Central memory CD8-positive, alpha-beta T cell (primary cell): ENCODE results near the gene GDAP1L1.
"Not testable (repeated sequence)": the region's sequence is repeated elsewhere in the genome, so short reads cannot be mapped to it uniquely, and the experiment has no call there.

ENCODE experiments used
- ATAC-seq: fragments of 150-1000 bp; cut with Tn5 transposase; replicated peaks from 2 replicates; pipeline ENCODE4 v1.10.0; 2022; ENCODE audit warnings: mild to moderate bottlenecking, moderate FRiP score, moderate number of reproducible peaks; ENCODE audit not compliant: poor library complexity, severe bottlenecking; ENCODE audit errors: extremely low read depth
- DNase-seq, 2 donors: peaks; one replicate each; pipeline ENCODE4 v3.0.0; 2021; ENCODE audit warnings: low spot score in 2 of 2
- H3K27ac Mint-ChIP-seq: one replicate; pipeline ENCODE4 v1.8.0; 2022; ENCODE audit warnings: low read depth, mild to moderate bottlenecking, moderate library complexity, mixed read lengths
- H3K27me3 Mint-ChIP-seq: one replicate; pipeline ENCODE4 v1.8.0; 2022; ENCODE audit warnings: mixed read lengths
- H3K36me3 Mint-ChIP-seq: one replicate; pipeline ENCODE4 v1.8.0; 2022; ENCODE audit warnings: mild to moderate bottlenecking, moderate library complexity, mixed read lengths; ENCODE audit not compliant: insufficient read depth
- H3K4me1 Mint-ChIP-seq: one replicate; pipeline ENCODE4 v1.8.0; 2022; ENCODE audit warnings: mixed read lengths
- H3K4me3 Mint-ChIP-seq: one replicate; pipeline ENCODE4 v1.8.0; 2022; ENCODE audit warnings: mild to moderate bottlenecking, moderate library complexity, mixed read lengths
- H3K9me3 Mint-ChIP-seq: one replicate; pipeline ENCODE4 v1.8.0; 2022; ENCODE audit warnings: mixed read lengths

Gene GDAP1L1

DNA sequence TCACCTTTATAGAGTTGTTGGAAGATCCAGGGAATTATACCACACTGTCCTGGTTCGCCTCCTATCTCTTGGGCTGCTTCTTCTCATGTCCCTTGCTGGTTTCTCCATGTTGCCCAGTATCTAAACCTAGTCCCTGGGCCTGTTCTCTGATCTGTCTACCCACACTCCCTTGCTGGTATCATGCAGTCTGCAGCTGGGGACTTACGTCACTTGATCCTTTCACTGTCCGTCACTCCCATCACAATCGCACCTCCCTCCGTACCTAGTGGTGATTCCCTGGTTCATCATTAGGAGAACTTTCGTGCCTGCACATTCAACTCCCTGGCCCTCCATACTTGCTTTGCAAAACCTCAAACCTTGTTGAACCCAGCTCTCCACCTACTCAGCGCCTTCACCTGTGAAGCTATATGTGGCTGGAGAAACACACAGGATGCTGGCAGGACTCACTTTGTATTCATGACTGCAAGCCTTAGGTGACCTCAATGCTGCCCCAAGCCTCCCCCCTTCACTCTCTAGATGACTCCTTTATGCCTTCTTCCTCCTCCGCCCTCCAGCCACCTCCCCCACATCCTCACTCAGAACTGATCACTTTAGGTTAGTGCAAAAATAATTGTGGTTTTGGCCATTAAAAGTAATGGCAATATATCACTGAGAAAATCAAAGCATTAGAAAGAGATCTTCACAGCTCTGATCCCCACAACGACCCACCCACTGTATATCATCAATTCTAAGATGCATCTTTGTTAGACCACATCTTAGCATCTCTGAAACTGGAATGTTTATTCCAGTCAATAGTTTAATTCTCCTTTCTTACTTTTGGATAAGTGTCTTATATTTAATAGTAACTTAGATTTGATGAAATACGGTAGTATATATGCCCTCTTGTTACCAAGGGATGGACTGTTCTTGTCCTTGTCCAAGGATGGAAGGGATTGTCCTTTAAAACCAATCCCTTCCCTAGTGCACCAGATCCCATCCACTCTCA lies 26.4 kb downstream of the GDAP1L1 start:
- no peak overlapping the region for H3K27ac Mint-ChIP-seq
- H3K27me3 Mint-ChIP-seq: no peaks in the 10 kb centered on the region
- no peak for DNase-seq
- ATAC-seq: no peak
- no peak overlapping the region for H3K4me3 Mint-ChIP-seq
- no peaks in the 10 kb centered on the region for H3K9me3 Mint-ChIP-seq
- H3K4me1 Mint-ChIP-seq: no peaks in the 10 kb centered on the region
- no peaks in the 10 kb centered on the region for H3K36me3 Mint-ChIP-seq

GRCh38 chr20:44274303-44275017 lies 27.4 kb downstream of the GDAP1L1 start:
- Mint-ChIP-seq H3K9me3 (no peaks in the 10 kb centered on the region), H3K27me3 (no peaks in the 10 kb centered on the region), H3K4me1 (no peaks in the 10 kb centered on the region), H3K27ac (no peak overlapping the region), H3K4me3 (no peak overlapping the region), H3K36me3 (no peaks in the 10 kb centered on the region)
- ATAC-seq: no peak
- DNase-seq: no peak

DNA sequence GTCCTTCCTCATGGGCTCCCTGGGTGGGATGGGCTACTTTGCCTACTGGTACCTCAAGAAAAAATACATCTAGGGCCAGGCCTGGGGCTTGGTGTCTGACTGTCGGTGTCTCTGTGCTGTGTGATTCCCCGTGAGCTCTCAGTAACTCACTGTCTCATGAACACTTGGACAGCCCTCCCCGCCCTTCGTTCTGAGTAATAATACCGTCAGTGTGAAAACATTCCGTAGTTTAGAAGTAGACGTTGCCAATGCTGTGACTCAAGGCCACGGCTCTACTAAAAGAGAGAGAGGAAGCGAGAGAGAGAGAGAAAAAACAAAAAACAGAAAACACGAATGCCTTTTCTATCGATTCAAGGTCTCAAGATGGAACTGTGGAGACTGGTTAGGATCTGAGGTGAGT lies 32.1 kb downstream of the GDAP1L1 start:
- DNase-seq: no peak
- ATAC-seq: no peak
- H3K9me3 Mint-ChIP-seq: no peaks in the 10 kb centered on the region
- no peaks in the 10 kb centered on the region for H3K4me1 Mint-ChIP-seq
- no peak overlapping the region for H3K4me3 Mint-ChIP-seq
- no peak overlapping the region for H3K27ac Mint-ChIP-seq
- no peaks in the 10 kb centered on the region for H3K27me3 Mint-ChIP-seq
- H3K36me3 Mint-ChIP-seq: no peaks in the 10 kb centered on the region

- no peak overlapping the region for H3K4me3 Mint-ChIP-seq
- H3K27me3 Mint-ChIP-seq: no peaks in the 10 kb centered on the region
- peaks cover 5% of the 10 kb centered on the region for H3K4me1 Mint-ChIP-seq
- H3K36me3 Mint-ChIP-seq: no peaks in the 10 kb centered on the region
- no peak overlapping the region for H3K27ac Mint-ChIP-seq
- no peaks in the 10 kb centered on the region for H3K9me3 Mint-ChIP-seq
- DNase-seq (no peak), ATAC-seq (no peak)
Observed at GRCh38 chr20:44280387-44280786, 33.3 kb downstream of the GDAP1L1 start.

DNA sequence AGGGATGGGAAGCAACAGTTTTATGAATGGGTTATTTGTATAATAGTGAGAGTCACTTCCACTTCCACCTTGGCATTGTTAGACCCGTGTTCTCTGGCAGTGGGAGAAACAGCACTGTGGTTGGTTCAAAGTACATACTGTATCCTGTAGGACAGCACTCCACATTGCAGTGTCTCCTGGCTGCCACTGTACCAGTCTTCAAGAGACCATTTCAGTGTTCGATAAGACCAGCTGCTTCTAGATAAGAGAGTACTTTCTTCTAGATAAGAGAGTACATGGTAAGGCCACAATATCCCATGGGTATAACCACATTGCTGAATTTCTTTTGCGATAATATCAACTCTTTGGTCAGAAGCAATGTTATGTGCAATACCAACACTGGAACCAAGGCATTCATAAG lies 35.1 kb downstream of the GDAP1L1 start:
- no peak overlapping the region for H3K4me3 Mint-ChIP-seq
- H3K36me3 Mint-ChIP-seq: peaks cover 3% of the 10 kb centered on the region
- no peaks in the 10 kb centered on the region for H3K27me3 Mint-ChIP-seq
- H3K27ac Mint-ChIP-seq: no peak overlapping the region
- ATAC-seq: no peak
- peaks cover 5% of the 10 kb centered on the region for H3K4me1 Mint-ChIP-seq
- no peak for DNase-seq
- no peaks in the 10 kb centered on the region for H3K9me3 Mint-ChIP-seq

GRCh38 chr20:44284032-44284431 lies 36.9 kb downstream of the GDAP1L1 start:
- Mint-ChIP-seq H3K27me3 (no peaks in the 10 kb centered on the region), H3K27ac (no peak overlapping the region), H3K4me3 (no peak overlapping the region), H3K4me1 (peaks cover 5% of the 10 kb centered on the region), H3K36me3 (peaks cover 3% of the 10 kb centered on the region), H3K9me3 (no peaks in the 10 kb centered on the region)
- ATAC-seq (no peak), DNase-seq (no peak)

- Mint-ChIP-seq H3K4me3 (no peak overlapping the region), H3K9me3 (no peaks in the 10 kb centered on the region), H3K36me3 (peaks cover 6% of the 10 kb centered on the region), H3K27me3 (no peaks in the 10 kb centered on the region), H3K4me1 (peaks cover 5% of the 10 kb centered on the region), H3K27ac (no peak overlapping the region)
- ATAC-seq: no peak
- DNase-seq: no peak
Observed at GRCh38 chr20:44287272-44288097, 40.4 kb downstream of the GDAP1L1 start.

GRCh38 chr20:44288252-44288651 lies 41.1 kb downstream of the GDAP1L1 start:
- Mint-ChIP-seq H3K27ac (no peak overlapping the region), H3K4me1 (peaks cover 5% of the 10 kb centered on the region), H3K9me3 (no peaks in the 10 kb centered on the region), H3K27me3 (no peaks in the 10 kb centered on the region), H3K36me3 (peaks cover 6% of the 10 kb centered on the region), H3K4me3 (no peak overlapping the region)
- ATAC-seq: no peak
- DNase-seq: no peak

DNA sequence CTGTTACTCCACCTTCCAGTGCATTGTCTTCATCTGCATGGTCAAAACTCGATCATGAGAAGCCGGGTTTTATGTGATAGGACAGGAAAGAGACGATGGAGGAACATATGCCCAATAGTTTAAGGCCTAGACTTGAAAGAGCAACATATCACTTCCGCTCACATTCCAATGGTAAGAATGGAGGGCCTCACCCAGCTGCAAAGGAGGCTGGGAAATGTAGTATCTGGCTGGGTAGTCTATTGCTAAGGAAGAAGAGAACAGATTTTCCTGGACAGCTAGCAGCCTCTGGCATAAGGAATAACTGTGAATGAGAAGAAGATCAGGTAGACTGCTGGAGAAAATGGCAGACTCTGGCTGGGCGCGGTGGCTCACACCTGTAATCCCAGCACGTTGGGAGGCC lies 44.6 kb downstream of the GDAP1L1 start:
- no peaks in the 10 kb centered on the region for H3K9me3 Mint-ChIP-seq

DNA sequence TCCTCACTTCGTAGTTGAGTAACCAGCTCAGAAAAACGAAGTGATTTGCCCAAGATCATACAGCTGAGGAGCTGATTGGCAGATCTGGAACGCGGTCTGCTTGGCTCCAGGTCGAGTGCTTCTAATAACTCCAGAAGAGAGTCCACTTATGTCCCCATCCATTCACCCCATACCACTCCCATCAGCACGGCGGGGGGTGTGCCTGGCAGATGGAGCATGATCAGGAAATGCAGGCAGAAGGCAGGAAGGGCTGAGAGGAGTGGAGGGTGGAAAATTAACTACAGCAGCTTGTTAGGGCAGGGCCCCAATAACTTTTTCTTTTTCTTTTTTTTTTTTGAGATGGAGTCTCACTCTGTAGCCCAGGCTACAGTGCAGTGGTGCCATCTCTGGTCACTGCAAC lies 48.9 kb downstream of the GDAP1L1 start:
- Mint-ChIP-seq H3K4me1 (no peaks in the 10 kb centered on the region), H3K27ac (no peak overlapping the region), H3K36me3 (peaks cover 5% of the 10 kb centered on the region), H3K27me3 (no peaks in the 10 kb centered on the region), H3K9me3 (no peaks in the 10 kb centered on the region), H3K4me3 (no peak overlapping the region)
- DNase-seq: no peak
- no peak for ATAC-seq

More for the DNA sequence above, 44.6 kb downstream of the GDAP1L1 start:
- ATAC-seq (no peak), DNase-seq (no peak)
- peaks cover 5% of the 10 kb centered on the region for H3K36me3 Mint-ChIP-seq
- no peaks in the 10 kb centered on the region for H3K27me3 Mint-ChIP-seq
- H3K27ac Mint-ChIP-seq: no peak overlapping the region
- H3K4me1 Mint-ChIP-seq: no peaks in the 10 kb centered on the region
- H3K4me3 Mint-ChIP-seq: no peak overlapping the region

DNA sequence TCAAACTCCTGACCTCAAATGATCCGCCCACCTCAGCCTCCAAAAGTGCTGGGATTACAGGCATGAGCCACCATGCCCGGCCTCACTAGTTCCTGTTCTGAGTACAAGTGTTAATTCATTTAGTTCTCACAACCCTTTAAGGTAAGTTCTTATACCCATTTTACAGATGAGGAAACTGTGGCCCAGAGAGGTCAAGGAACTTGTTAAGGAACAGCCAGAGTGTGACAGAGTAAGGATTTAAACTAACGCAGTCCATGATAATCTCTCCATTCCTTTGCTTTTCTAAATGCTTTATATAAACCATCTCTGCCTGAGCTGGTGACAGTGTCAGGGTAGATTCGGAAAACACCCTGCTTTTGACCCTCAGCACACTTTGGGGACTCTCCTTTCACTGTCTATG lies 50.6 kb downstream of the GDAP1L1 start:
- Mint-ChIP-seq H3K36me3 (peaks cover 5% of the 10 kb centered on the region), H3K9me3 (no peaks in the 10 kb centered on the region), H3K4me1 (no peaks in the 10 kb centered on the region), H3K27ac (no peak overlapping the region), H3K27me3 (no peaks in the 10 kb centered on the region), H3K4me3 (no peak overlapping the region)
- DNase-seq (no peak), ATAC-seq (no peak)

DNA sequence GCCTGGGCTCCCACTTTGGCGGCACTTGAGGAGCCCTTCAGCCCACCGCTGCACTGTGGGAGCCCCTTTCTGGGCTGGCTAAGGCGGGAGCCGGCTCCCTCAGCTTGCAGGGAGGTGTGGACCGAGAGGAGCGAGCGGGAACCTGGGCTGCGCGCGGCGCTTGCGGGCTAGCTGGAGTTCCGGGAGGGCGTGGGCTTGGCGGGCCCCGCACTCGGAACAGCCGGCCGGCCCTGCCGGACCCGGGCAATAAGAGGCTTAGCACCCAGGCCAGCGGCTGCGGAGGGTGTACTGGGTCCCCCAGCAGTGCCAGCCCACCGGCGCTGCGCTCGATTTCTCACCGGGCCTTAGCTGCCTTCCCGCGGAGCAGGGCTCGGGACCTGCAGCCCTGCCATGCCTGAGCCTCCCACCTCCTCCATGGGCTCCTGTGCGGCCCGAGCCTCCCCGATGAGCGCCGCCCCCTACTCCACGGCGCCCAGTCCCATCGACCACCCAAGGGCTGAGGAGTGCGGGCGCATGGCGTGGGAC lies 52.0 kb downstream of the GDAP1L1 start:
- not testable (repeated sequence) for H3K4me1 Mint-ChIP-seq, H3K36me3 Mint-ChIP-seq, H3K27ac Mint-ChIP-seq, H3K4me3 Mint-ChIP-seq, H3K27me3 Mint-ChIP-seq, H3K9me3 Mint-ChIP-seq, ATAC-seq, DNase-seq
